CD4-positive, alpha-beta T cell treated with Interleukin-21 for 1 hour (primary cell): Measurements from ENCODE around the gene ENDOD1.
"Not testable (repeated sequence)": the region's sequence is repeated elsewhere in the genome, so short reads cannot be mapped to it uniquely, and the experiment has no call there.

Source experiments
- DNase-seq: peaks from one replicate; pipeline ENCODE4 v3.0.0-alpha.2; 2020

Gene ENDOD1, protein sequence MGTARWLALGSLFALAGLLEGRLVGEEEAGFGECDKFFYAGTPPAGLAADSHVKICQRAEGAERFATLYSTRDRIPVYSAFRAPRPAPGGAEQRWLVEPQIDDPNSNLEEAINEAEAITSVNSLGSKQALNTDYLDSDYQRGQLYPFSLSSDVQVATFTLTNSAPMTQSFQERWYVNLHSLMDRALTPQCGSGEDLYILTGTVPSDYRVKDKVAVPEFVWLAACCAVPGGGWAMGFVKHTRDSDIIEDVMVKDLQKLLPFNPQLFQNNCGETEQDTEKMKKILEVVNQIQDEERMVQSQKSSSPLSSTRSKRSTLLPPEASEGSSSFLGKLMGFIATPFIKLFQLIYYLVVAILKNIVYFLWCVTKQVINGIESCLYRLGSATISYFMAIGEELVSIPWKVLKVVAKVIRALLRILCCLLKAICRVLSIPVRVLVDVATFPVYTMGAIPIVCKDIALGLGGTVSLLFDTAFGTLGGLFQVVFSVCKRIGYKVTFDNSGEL

GRCh38 chr11:95089620-95090542 is at the start of gene ENDOD1:
TSS of gene ENDOD1 (plus strand) at chr11:95089846. CDS start at chr11:95089928, 82 bp downstream.
- peak; percentile 86 for DNase-seq

DNA sequence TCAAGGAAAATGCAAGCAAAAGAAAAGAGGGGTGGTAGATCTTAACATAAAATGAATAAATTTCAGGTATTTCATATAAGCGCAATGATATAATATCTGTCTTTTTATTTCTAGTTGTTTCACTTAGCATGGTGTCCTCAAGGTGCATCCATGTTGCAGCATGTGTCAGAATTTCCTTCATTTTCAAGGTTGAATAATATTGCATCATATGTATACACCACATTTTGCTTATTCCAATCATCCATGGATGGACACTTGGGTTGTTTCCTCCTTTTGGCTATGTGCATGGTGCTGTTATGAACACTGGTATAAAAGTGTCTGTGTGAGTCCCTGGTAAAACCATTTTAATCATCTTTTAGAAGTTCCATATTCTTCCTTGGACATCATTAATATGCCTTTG is 47.4 kb upstream of the ENDOD1 start:
- no peak for DNase-seq

- no peak for DNase-seq
Measured at GRCh38 chr11:95042906-95043305, 46.7 kb upstream of the ENDOD1 start.

DNA sequence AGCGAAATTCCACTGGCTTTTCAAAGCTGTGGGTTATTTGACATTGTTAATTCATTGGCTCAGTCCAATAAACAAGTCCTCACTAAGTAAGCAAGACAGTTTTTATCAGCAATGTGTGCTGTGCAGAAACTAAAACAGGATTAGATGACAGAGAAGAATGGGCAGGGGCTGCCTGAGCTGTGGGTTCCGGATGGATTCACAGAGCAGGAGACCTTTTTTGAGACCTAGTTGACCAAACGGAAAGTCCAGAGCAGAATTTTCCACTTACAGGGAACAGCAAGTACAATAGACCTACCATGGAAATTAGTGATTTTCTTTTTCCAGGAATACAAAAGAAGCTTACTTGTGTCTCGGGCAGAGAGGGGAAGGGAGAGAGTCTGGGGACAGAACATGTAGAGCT is 45.6 kb upstream of the ENDOD1 start:
- no peak for DNase-seq

GRCh38 chr11:95045812-95046211 is 43.8 kb upstream of the ENDOD1 start:
- DNase-seq: no peak

GRCh38 chr11:95049122-95049521 is 40.5 kb upstream of the ENDOD1 start, which contains the start of gene KDM4F:
TSS of gene KDM4F (plus strand) at chr11:95049422.
- not testable (repeated sequence) for DNase-seq

- no peak for DNase-seq
Measured at GRCh38 chr11:95050595-95051202, 38.9 kb upstream of the ENDOD1 start.

GRCh38 chr11:95054356-95054755 is 35.3 kb upstream of the ENDOD1 start:
- no peak for DNase-seq

GRCh38 chr11:95055283-95055897 is 34.3 kb upstream of the ENDOD1 start:
- no peak for DNase-seq

DNA sequence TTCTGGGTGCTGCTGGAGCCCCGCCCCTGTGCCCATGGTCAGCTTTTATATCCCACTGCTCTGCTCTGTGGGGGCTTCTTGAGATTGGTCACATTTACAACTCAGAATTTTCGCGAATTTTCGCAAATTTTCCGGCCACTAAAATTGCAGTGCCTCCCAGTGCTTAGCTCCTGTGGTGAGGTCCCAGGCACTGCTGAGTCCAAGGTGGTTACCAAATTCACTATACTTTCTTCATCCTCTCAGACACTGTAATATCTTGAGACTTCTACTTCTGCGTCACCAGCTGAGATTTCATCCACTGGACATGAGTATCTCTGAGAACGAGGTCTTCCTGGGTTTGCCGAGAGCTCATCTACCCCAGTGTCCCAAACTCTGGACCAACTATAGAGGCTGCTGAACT is 31.7 kb upstream of the ENDOD1 start:
- DNase-seq: no peak

GRCh38 chr11:95058621-95059020 is 31.0 kb upstream of the ENDOD1 start:
- no peak for DNase-seq

DNA sequence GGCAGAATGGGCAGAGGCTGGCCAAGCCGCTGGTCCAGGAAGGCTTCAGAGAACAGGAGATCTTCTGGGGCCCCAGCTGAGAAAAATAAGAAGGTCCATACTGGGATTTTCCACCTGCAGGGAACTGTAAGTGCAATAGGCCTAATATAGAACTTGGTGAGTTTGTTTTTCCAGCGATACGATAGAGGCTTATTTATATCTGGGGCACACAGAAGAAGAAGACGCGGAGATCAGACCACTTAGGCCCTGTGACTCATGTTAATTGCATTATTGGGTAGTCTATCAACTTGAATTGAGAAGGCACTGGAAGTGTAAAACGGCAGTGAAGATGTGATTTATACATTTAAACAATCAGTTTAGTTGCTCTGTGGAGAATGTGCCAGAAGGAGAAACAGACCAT is 30.6 kb upstream of the ENDOD1 start:
- no peak for DNase-seq

GRCh38 chr11:95065336-95065735 is 24.3 kb upstream of the ENDOD1 start:
- no peak for DNase-seq

GRCh38 chr11:95066716-95067038 is 23.0 kb upstream of the ENDOD1 start, which contains the start of gene SRSF8:
TSS of gene SRSF8 (plus strand) at chr11:95066919. CDS start at chr11:95067227, 308 bp downstream.
- no peak for DNase-seq

- peak; percentile 76 for DNase-seq
Measured at GRCh38 chr11:95067039-95067840, 22.4 kb upstream of the ENDOD1 start.

DNA sequence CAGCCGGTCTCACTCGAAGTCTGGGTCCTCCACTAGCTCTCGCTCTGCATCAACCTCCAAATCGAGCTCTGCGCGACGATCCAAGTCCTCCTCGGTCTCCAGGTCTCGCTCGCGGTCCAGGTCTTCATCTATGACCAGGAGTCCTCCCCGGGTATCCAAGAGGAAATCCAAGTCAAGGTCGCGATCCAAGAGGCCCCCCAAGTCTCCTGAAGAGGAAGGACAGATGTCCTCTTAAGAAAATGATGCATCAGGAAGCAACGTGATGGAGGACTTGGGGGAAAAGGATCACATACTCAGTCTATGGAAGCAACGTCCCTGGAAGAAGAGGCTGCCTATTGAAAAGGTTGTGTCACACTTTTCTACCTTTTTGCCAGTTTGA is 21.8 kb upstream of the ENDOD1 start:
- DNase-seq: no peak

DNA sequence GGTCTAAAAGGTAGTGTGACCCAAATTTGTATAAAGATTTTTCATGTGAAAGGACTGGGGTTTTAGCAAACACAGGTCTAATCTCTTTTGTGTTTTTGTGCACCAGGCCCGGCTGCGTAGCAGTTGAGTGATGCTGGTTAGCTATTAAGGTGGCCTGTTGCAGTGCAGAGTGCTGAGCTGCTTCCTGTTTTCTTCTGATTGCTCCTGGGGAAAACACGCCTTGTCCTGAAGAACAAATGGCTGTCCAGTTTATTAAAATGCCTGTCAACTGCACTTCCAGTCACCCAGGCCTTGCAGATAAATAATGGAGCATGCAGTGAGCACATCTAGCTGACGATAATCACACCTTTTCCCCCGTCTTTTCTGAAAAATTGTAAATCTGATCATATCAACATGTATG is 21.1 kb upstream of the ENDOD1 start:
- DNase-seq: peak; percentile 90

GRCh38 chr11:95070471-95070870 is 19.2 kb upstream of the ENDOD1 start:
- no peak for DNase-seq

GRCh38 chr11:95072948-95073347 is 16.7 kb upstream of the ENDOD1 start:
- no peak for DNase-seq

DNA sequence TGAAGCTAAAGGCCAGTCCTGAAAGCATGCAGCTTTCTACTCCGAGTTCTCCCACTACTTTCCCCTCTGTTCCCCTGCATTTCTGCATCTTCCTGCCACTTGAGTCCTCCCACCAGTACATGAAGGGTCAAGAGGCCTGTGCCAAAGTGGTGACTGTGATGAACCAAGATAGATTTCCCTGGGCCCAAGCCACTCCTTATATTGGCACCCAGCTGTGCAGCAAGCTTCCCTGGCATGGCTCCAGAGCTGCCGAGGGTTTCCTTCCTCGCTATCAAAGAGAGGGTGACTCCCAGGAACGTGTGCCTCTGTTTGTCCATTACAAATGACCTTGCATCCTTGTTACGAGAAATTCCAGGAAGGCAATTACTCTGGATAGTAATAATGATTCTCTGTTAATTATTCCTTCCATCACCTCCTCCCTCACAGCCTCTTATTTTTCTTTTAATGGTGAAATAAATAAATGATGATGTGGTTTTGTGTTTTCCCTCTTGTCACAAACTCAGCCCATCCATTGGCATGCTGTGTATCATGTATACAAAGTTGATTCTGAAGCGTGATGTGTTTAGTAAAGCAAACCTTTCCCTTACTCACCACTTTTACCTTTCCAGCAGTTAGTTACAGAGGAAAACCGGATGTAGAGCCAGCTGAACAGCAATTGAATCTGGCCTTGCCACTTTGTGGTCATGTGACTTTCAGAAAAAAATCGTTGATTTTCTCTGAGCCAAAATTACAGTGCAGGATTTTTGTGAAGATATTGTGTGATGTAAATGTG is 14.7 kb upstream of the ENDOD1 start:
- no peak for DNase-seq

- DNase-seq: no peak
Measured at GRCh38 chr11:95076416-95076815, 13.2 kb upstream of the ENDOD1 start.
